Effector memory CD8-positive, alpha-beta T cell (primary cell): ENCODE data around the gene FAM184B.

ENCODE experiments used
- ATAC-seq: fragments of 150-1000 bp; cut with Tn5 transposase; replicated peaks from 2 replicates; pipeline ENCODE4 v1.10.0; 2021; ENCODE audit warnings: mild to moderate bottlenecking, moderate library complexity
- DNase-seq, 3 experiments: peaks; one replicate each; pipeline ENCODE4 v3.0.0; 2021
- H3K27ac Mint-ChIP-seq, 2 donors: one replicate each; pipeline ENCODE4 v1.8.0; 2022; ENCODE audit warnings: mild to moderate bottlenecking in 2 of 2, mixed read lengths in 2 of 2, moderate library complexity in 2 of 2
- H3K27me3 Mint-ChIP-seq, 2 donors: one replicate each; pipeline ENCODE4 v1.8.0; 2022; ENCODE audit warnings: mixed read lengths in 2 of 2
- H3K36me3 Mint-ChIP-seq: one replicate; pipeline ENCODE4 v1.8.0; 2022; ENCODE audit warnings: mild to moderate bottlenecking, moderate library complexity, mixed read lengths; ENCODE audit not compliant: insufficient read depth
- H3K4me1 Mint-ChIP-seq, 2 donors: one replicate each; pipeline ENCODE4 v1.8.0; 2022; ENCODE audit warnings: low read depth in 2 of 2, mixed read lengths in 2 of 2
- H3K4me3 Mint-ChIP-seq, 2 donors: one replicate each; pipeline ENCODE4 v1.8.0; 2022; ENCODE audit warnings: mild to moderate bottlenecking in 2 of 2, mixed read lengths in 2 of 2, moderate library complexity in 2 of 2
- H3K9me3 Mint-ChIP-seq, 2 donors: one replicate each; pipeline ENCODE4 v1.8.0; 2022; ENCODE audit warnings: mixed read lengths in 2 of 2

FAM184B gene

DNA sequence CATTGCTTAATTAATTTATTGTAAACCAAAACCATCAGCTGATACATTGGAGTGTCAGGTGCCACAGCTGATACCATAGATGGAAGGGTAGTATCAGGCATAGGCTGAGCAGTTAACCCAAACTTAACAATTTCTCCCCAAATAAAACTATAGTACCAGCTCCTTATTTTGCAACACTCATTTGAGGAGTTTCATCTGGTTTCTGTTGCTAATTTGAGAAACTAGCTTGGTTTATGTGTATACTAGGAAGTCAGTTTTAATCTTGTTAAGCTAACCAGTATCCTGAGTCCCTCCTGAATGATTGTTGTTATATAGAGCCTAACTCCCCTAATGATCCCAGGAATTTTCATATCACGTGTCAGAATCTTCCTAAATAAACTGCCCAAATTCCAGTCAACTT, 16.4 kb upstream of the FAM184B start:
- Mint-ChIP-seq H3K4me3 (no peak overlapping the region), H3K36me3 (peaks cover 28% of the 10 kb centered on the region), H3K9me3 (no peaks in the 10 kb centered on the region), H3K4me1 (peaks cover 0 to 10% of the 10 kb centered on the region in 2 donors), H3K27ac (peak overlapping the region in 1 of 2 donors; percentile 26), H3K27me3 (no peaks in the 10 kb centered on the region)
- no peak for ATAC-seq
- DNase-seq, result no peak

DNA sequence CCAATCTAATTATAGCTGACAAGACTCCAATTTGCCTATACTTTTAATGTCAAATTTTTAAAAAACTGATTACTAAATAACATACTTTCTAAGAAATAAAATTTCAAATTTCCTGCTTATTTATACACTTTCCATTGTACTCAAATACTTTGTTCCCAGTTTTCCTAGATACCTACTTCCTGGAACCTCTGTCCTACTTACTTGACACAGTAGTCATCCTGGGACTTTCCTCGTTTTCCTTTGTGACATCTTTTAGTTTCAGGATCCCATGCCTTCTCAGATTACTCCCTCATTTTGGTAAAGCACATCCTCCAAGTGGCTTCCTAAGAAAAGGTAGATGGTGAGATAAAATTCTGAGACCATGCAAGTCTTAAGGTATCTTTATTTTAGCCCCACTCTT, 13.3 kb upstream of the FAM184B start:
- ATAC-seq (no peak), DNase-seq (no peak)
- H3K36me3 Mint-ChIP-seq, result peaks cover 5% of the 10 kb centered on the region
- peak overlapping the region in 1 of 2 donors; percentile 47 for H3K27ac Mint-ChIP-seq
- no peaks in the 10 kb centered on the region for H3K9me3 Mint-ChIP-seq
- no peaks in the 10 kb centered on the region for H3K4me1 Mint-ChIP-seq
- H3K4me3 Mint-ChIP-seq, result no peak overlapping the region
- H3K27me3 Mint-ChIP-seq, result no peaks in the 10 kb centered on the region

DNA sequence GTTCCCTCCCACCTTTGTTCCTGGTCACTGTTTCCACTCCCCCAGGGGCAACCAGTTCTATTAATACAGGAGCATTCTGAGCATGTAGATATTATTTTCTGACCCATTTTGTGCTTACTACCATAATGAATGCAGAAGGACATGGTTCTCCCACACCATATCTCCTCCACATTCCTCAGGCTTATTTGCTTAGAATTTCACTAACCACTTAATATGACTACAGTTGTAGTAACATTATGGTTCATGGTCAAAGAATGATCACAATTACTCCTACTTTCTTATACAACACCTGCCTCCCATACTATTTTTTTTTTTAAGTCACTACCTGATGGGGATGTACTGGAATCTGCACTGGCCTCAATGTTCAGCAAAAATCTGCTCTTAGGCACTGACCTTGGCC, 7.5 kb upstream of the FAM184B start:
- DNase-seq, result no peak
- no peaks in the 10 kb centered on the region for H3K9me3 Mint-ChIP-seq
- H3K4me1 Mint-ChIP-seq, result peaks cover 6% of the 10 kb centered on the region in 2 donors
- no peak for ATAC-seq
- H3K27ac Mint-ChIP-seq, result no peak overlapping the region
- H3K36me3 Mint-ChIP-seq, result peaks cover 4% of the 10 kb centered on the region
- no peaks in the 10 kb centered on the region for H3K27me3 Mint-ChIP-seq
- no peak overlapping the region for H3K4me3 Mint-ChIP-seq

DNA sequence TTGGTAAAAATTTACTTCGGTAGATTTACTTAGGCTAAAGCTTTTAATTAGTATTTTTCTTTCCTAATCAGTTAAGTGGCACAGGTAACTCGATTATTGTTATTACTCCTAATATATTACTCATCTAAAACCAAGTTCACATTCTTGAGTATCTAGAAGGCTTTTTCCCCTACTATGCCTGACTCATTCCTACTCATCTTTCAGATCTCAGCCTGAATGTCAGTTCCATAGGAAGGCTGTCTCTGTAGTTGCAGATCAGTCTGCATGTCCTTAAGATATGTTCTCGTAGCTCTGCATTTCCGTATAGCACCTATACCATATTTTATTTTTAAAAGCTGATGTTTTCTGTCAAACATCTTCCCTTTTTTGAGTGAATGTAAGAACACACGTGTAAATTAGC, 5.9 kb upstream of the FAM184B start:
- H3K9me3 Mint-ChIP-seq, result no peaks in the 10 kb centered on the region
- H3K27me3 Mint-ChIP-seq, result peaks cover 2% of the 10 kb centered on the region in 2 donors
- peaks cover 6% of the 10 kb centered on the region in 2 donors for H3K4me1 Mint-ChIP-seq
- peaks cover 4% of the 10 kb centered on the region for H3K36me3 Mint-ChIP-seq
- no peak overlapping the region for H3K4me3 Mint-ChIP-seq
- H3K27ac Mint-ChIP-seq, result no peak overlapping the region
- DNase-seq (no peak), ATAC-seq (no peak)

DNA sequence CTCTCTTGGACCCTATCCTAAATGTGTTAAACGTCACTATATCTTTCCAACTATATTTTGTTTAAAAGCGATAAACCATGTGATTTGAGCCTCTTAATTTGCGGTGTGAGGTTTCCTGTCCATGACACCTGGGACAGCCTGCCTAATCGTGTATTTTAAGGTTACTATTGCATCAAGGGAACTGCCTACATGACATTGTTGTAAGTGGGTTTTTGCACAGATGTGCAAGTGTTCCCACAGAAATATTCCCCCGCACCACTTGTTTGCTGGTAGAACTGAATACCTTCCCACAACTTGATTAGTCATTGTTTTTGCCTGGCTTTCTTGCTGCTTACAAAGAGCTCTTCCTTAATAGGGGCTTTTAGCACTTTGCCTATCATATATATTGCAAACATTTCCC, 5.1 kb upstream of the FAM184B start:
- H3K36me3 Mint-ChIP-seq, result peaks cover 4% of the 10 kb centered on the region
- DNase-seq (no peak), ATAC-seq (no peak)
- H3K27me3 Mint-ChIP-seq, result peaks cover 10% of the 10 kb centered on the region in 2 donors
- H3K4me3 Mint-ChIP-seq, result no peak overlapping the region
- peaks cover 12 to 13% of the 10 kb centered on the region in 2 donors for H3K4me1 Mint-ChIP-seq
- no peak overlapping the region for H3K27ac Mint-ChIP-seq
- H3K9me3 Mint-ChIP-seq, result no peaks in the 10 kb centered on the region

DNA sequence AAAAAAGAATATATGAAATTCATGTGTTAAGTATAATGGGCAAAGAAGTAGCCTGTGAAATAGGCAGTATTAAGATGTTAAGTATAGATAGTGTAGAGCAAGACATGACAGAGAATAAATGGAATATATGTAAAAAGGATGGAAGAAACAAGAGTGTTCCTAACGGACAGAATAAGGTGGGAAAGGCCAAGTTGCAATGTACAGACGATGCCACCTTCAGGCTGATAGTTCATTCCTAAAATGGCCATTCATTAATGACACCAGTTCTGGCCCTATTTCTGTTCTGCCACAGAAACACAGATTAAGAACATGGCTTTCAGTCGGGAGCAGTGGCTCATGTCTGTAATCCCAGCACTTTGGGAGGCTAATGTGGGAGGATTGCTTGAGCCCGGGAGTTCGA, 4.4 kb upstream of the FAM184B start:
- Mint-ChIP-seq H3K27me3 (peaks cover 12 to 17% of the 10 kb centered on the region in 2 donors), H3K4me1 (peaks cover 14% of the 10 kb centered on the region in 2 donors), H3K4me3 (no peak overlapping the region), H3K9me3 (no peaks in the 10 kb centered on the region), H3K36me3 (peaks cover 4% of the 10 kb centered on the region), H3K27ac (no peak overlapping the region)
- DNase-seq, result no peak
- ATAC-seq, result no peak

DNA sequence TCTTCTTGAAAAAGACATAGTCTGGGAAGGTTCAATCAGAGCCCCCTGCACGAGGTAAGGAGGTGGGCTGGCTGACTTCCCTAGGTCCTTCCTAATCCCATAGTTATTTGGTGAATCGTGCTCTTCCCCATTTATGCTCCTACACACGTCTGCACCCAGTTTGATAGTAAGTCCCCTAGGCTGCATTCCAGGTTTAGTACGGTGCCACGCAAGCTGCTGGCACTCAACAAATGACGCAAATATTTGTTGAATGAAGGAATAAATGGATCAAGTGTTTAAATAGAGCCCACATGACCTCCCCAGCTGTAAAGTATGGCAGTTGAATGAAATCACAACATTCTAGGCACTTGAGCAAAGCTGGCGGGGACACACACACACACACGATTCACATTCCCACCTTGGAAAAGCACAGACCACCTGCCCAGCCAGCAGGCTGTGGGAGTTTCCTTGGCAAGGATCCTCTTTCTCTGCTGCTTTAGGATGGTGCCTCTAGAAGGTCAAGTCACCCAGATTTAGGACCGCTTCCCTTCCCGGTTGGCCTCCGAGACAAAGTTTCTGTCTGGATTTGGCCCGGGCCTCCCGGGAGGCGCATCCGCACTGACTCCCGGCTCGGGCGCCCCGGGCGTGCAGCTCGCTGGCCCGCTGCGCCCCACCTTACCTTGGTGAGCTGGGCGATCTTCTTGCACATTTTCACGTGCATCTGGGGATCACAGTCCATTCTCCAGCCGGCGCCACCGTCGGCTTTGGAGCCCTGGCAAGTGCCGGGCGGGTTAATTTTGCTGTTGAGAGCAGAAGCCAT, 721 bp downstream of the FAM184B start:
- ATAC-seq, result no peak
- Mint-ChIP-seq H3K4me3 (no peak overlapping the region), H3K27me3 (peaks cover 34 to 37% of the 10 kb centered on the region in 2 donors), H3K27ac (no peak overlapping the region), H3K4me1 (peaks cover 8 to 12% of the 10 kb centered on the region in 2 donors), H3K9me3 (no peaks in the 10 kb centered on the region), H3K36me3 (no peaks in the 10 kb centered on the region)
- no peak for DNase-seq

DNA sequence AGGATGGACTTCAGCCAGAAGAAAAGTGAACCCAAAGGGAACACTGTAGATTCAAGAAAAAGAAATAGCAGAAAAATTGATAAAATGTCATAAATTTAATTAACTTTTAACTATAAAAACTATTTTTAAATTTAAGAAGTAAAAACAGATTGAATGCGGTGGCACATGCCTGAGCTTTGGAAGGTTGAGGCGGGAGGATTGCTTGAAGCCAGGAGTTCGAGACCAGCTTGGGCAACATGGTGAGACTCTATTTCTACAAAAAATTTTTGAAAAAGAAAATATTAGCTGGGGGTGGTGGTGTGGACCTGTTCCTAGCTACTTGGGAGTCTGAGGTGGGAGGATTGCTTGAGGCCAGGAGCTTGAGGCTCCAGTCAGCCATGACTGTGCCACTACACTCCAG, 3.0 kb downstream of the FAM184B start:
- no peak overlapping the region for H3K27ac Mint-ChIP-seq
- peaks cover 8 to 12% of the 10 kb centered on the region in 2 donors for H3K4me1 Mint-ChIP-seq
- no peaks in the 10 kb centered on the region for H3K36me3 Mint-ChIP-seq
- peaks cover 34 to 46% of the 10 kb centered on the region in 2 donors for H3K27me3 Mint-ChIP-seq
- H3K9me3 Mint-ChIP-seq, result no peaks in the 10 kb centered on the region
- no peak overlapping the region for H3K4me3 Mint-ChIP-seq
- ATAC-seq (no peak), DNase-seq (no peak)

DNA sequence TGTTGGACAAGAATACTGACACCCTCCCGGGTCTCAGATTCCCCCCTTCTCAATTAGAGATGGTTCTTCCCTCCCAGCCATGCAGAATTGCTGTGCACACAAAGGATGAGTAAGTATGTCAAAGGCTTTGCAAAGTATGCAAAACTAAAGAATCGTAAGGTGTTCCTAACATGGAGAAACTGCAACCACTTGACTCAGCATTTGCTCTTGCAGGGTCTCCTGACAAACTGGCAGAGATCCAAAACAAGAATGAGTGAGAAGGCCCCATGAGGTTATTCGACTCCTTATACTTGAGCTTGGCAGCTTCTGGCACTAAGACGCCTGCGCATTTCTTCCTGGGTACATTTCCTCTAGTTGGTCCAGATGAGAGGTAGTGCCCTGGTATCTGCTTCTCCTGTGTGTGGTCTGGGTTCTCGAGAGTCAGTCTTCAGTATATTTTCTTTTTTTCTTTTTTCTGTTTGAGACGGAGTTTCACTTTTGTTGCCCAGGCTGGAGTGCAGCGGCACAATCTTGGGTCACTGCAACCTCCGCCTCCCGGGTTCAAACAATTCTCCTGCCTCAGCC, 8.2 kb downstream of the FAM184B start:
- H3K4me3 Mint-ChIP-seq, result no peak overlapping the region
- H3K27me3 Mint-ChIP-seq, result peaks cover 21 to 40% of the 10 kb centered on the region in 2 donors
- H3K4me1 Mint-ChIP-seq, result no peaks in the 10 kb centered on the region
- H3K36me3 Mint-ChIP-seq, result no peaks in the 10 kb centered on the region
- no peaks in the 10 kb centered on the region for H3K9me3 Mint-ChIP-seq
- DNase-seq, result no peak
- H3K27ac Mint-ChIP-seq, result no peak overlapping the region
- no peak for ATAC-seq

DNA sequence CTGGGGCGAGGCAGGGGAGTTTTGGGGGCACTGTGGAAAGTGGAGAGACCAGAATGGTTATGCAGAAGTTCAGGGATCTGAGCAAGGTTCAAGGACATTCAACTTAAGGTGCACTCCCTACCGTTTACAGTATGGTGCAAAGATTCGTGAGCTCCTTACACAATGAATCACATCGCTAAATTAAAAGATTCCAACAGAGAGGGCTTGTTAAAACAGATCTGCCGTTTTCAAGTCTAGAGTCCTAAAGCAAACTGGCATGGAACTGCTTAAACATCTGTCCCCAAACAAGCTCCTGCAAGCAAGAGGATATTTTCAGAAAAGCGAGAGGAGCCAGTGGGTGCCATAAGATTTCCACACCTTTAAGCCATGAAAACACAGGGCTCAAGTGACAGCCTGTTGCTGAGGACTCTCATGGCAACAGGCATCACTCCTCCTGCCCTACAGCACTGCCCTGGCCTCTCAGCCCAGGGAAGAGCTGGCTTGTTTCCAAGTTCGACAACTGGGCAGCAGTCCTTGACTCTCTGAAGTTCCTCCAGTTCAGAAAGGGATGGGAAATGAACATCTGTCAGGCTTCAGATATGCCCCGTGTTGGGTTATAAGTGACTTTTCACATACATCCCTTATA, 10.0 kb downstream of the FAM184B start:
- no peaks in the 10 kb centered on the region for H3K9me3 Mint-ChIP-seq
- H3K27ac Mint-ChIP-seq, result no peak overlapping the region
- DNase-seq, result no peak
- no peak overlapping the region for H3K4me3 Mint-ChIP-seq
- H3K36me3 Mint-ChIP-seq, result no peaks in the 10 kb centered on the region
- peaks cover 16 to 40% of the 10 kb centered on the region in 2 donors for H3K27me3 Mint-ChIP-seq
- no peak for ATAC-seq
- no peaks in the 10 kb centered on the region for H3K4me1 Mint-ChIP-seq

DNA sequence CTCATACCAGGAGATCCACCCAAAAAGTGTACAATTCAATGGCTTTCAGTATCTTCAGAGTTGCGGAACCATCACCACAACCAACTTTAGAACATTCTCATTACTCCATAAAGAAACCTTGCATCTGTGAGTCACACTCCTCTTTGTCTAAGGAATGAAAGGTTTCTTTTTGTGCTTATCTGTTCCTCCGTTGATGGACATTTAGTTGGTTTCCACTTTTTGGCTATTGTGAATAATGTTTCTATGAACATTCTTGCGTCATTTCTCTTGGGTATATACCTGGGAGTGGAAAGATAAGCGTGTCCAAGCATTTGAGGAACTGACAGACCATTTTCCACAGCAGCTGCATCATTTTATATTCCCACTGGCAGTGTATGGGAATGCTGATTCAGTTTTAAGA, 10.6 kb downstream of the FAM184B start:
- no peaks in the 10 kb centered on the region for H3K36me3 Mint-ChIP-seq
- DNase-seq, result no peak
- ATAC-seq, result no peak
- H3K9me3 Mint-ChIP-seq, result no peaks in the 10 kb centered on the region
- no peak overlapping the region for H3K27ac Mint-ChIP-seq
- peaks cover 16 to 40% of the 10 kb centered on the region in 2 donors for H3K27me3 Mint-ChIP-seq
- H3K4me1 Mint-ChIP-seq, result peaks cover under 1 to 2% of the 10 kb centered on the region in 2 donors
- H3K4me3 Mint-ChIP-seq, result no peak overlapping the region

DNA sequence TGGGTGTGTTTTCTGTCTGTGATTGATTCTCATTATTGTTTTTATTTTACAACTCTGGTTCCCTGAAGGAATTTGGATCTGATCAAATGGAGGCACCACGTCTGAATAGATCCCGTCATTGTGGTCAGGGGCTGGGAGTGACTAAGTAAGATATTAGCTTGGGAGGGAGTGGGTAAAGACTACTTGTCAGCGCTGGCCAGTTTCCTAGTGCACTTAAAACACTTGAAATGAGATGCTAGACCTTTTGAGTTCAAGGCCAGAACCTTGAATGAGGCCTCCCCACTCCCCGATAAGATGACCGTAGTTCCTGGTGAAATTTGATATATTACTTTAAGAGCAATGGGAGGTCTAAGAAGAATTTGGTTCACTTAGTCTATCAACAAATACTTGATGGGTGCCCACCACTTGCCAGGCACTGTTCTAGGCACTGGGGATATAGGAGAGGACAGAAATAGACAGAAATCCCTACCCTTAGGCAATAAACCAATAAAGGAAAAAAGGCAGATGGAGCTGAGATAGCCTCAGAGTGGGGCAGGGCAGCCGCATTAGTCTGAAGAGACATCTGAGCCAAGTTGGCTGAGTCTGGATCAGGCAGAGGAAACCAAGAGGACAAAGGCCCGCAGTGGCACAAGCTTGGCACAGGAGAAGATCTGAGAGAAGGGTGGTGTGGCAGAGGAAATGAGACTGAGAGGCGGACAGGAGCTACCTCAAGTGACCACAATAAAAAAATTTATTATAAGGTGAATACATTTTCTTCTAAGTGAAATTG, 11.8 kb downstream of the FAM184B start:
- ATAC-seq, result no peak
- DNase-seq, result no peak
- Mint-ChIP-seq H3K9me3 (no peaks in the 10 kb centered on the region), H3K27ac (no peak overlapping the region), H3K36me3 (no peaks in the 10 kb centered on the region), H3K4me3 (no peak overlapping the region), H3K27me3 (peaks cover 16 to 40% of the 10 kb centered on the region in 2 donors), H3K4me1 (peaks cover 7 to 8% of the 10 kb centered on the region in 2 donors)

DNA sequence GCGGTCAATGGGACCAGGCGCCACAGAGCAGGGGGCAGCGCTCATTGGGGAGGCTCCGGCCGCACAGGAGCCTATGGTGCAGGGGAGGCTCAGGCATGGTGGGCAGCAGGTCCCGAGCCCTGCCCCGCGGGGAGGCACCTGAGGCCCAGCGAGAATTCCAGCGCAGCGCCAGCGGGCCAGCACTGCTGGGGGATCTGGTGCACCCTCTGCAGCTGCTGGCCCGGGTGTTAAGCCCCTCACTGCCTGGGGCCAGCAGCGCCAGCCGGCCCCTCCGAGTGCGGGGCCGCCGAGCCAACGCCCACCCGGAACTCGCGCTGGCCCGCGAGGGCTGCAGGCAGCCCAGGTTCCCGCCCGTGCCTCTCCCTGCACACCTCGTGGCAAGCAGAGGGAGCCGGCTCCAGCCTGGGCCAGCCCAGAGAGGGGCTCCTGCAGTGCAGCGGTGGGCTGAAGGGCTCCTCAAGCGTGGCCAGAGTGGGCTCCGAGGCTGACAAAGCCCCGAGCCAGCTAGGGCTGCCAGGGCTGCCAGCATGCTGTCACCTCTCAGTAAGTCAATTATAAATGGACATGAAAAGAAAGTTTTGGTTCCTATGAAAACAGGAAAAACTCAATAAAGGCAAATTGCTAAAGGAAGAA, 14.5 kb downstream of the FAM184B start:
- Mint-ChIP-seq H3K4me1 (peaks cover 7 to 8% of the 10 kb centered on the region in 2 donors), H3K27me3 (peaks cover 15 to 27% of the 10 kb centered on the region in 2 donors), H3K4me3 (no peak overlapping the region), H3K9me3 (no peaks in the 10 kb centered on the region), H3K27ac (no peak overlapping the region), H3K36me3 (no peaks in the 10 kb centered on the region)
- ATAC-seq, result no peak
- no peak for DNase-seq
